Parathyroid adenoma (tissue), 2 donors: ENCODE results near the gene GPSM1.

ENCODE experiments used
- H2AFZ ChIP-seq: fragments of 300-600 bp; sonication (generic); one replicate; pipeline ENCODE4 v1.7.0; 2017; ENCODE audit warnings: antibody characterized with exemption, mild to moderate bottlenecking
- H3K27ac ChIP-seq: fragments of 300-600 bp; sonication (generic); one replicate; pipeline ENCODE4 v1.7.0; 2017
- H3K27me3 ChIP-seq: fragments of 300-600 bp; sonication (generic); one replicate; pipeline ENCODE4 v1.7.0; 2017; ENCODE audit warnings: low read length; ENCODE audit not compliant: control insufficient read depth, insufficient read depth
- H3K36me3 ChIP-seq: fragments of 300-600 bp; sonication (generic); one replicate; pipeline ENCODE4 v1.7.0; 2017; ENCODE audit warnings: low read length; ENCODE audit not compliant: control insufficient read depth, insufficient read depth
- H3K4me1 ChIP-seq: fragments of 300-600 bp; sonication (generic); one replicate; pipeline ENCODE4 v1.7.0; 2017; ENCODE audit warnings: control low read depth
- H3K4me2 ChIP-seq: fragments of 300-600 bp; sonication (generic); one replicate; pipeline ENCODE4 v1.7.0; 2017; ENCODE audit warnings: low read length
- H3K4me3 ChIP-seq: fragments of 300-600 bp; sonication (generic); one replicate; pipeline ENCODE4 v1.7.0; 2017; ENCODE audit warnings: low read depth, low read length
- H3K79me2 ChIP-seq: fragments of 300-600 bp; sonication (generic); one replicate; pipeline ENCODE4 v1.7.0; 2017; ENCODE audit warnings: control low read depth
- H3K9ac ChIP-seq: fragments of 300-600 bp; sonication (generic); one replicate; pipeline ENCODE4 v1.7.0; 2017; ENCODE audit warnings: mild to moderate bottlenecking
- H3K9me3 ChIP-seq: fragments of 300-600 bp; sonication (generic); one replicate; pipeline ENCODE4 v1.7.0; 2017; ENCODE audit warnings: low read length; ENCODE audit not compliant: control insufficient read depth
- TF ChIP-seq, protein P1 (sequence below): fragments of 300-600 bp; sonication (generic); IDR thresholded peaks from one replicate; pipeline ENCODE4 v1.7.0; 2017; ENCODE audit warnings: antibody characterized with exemption, mild to moderate bottlenecking
- donor health status: primary hyperparathyroidism.

The GPSM1 gene

GRCh38 chr9:136365775-136366222, 38.5 kb downstream of the GPSM1 start:
- H3K36me3 ChIP-seq: no peaks in the 10 kb centered on the region
- H3K4me3 ChIP-seq: no peak overlapping the region
- no peak overlapping the region for H3K9ac ChIP-seq
- H3K79me2 ChIP-seq: no peaks in the 10 kb centered on the region
- H3K27me3 ChIP-seq: no peaks in the 10 kb centered on the region
- H3K27ac ChIP-seq: no peak overlapping the region
- H2AFZ ChIP-seq: no peak overlapping the region
- H3K4me1 ChIP-seq: peaks cover 6% of the 10 kb centered on the region
- TF ChIP-seq, protein P1, sequence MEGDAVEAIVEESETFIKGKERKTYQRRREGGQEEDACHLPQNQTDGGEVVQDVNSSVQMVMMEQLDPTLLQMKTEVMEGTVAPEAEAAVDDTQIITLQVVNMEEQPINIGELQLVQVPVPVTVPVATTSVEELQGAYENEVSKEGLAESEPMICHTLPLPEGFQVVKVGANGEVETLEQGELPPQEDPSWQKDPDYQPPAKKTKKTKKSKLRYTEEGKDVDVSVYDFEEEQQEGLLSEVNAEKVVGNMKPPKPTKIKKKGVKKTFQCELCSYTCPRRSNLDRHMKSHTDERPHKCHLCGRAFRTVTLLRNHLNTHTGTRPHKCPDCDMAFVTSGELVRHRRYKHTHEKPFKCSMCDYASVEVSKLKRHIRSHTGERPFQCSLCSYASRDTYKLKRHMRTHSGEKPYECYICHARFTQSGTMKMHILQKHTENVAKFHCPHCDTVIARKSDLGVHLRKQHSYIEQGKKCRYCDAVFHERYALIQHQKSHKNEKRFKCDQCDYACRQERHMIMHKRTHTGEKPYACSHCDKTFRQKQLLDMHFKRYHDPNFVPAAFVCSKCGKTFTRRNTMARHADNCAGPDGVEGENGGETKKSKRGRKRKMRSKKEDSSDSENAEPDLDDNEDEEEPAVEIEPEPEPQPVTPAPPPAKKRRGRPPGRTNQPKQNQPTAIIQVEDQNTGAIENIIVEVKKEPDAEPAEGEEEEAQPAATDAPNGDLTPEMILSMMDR: no peak
- no peak overlapping the region for H3K4me2 ChIP-seq
- H3K9me3 ChIP-seq: no peaks in the 10 kb centered on the region

- no peaks in the 10 kb centered on the region for H3K79me2 ChIP-seq
- peaks cover 8% of the 10 kb centered on the region for H3K4me1 ChIP-seq
- no peak overlapping the region for H3K9ac ChIP-seq
- TF ChIP-seq, protein P1: no peak
- H3K36me3 ChIP-seq: no peaks in the 10 kb centered on the region
- H3K9me3 ChIP-seq: no peaks in the 10 kb centered on the region
- no peaks in the 10 kb centered on the region for H3K27me3 ChIP-seq
- H3K4me2 ChIP-seq: no peak overlapping the region
- H3K27ac ChIP-seq: no peak overlapping the region
- H2AFZ ChIP-seq: no peak overlapping the region
- no peak overlapping the region for H3K4me3 ChIP-seq
Observed at GRCh38 chr9:136366826-136367225, 39.5 kb downstream of the GPSM1 start.

DNA sequence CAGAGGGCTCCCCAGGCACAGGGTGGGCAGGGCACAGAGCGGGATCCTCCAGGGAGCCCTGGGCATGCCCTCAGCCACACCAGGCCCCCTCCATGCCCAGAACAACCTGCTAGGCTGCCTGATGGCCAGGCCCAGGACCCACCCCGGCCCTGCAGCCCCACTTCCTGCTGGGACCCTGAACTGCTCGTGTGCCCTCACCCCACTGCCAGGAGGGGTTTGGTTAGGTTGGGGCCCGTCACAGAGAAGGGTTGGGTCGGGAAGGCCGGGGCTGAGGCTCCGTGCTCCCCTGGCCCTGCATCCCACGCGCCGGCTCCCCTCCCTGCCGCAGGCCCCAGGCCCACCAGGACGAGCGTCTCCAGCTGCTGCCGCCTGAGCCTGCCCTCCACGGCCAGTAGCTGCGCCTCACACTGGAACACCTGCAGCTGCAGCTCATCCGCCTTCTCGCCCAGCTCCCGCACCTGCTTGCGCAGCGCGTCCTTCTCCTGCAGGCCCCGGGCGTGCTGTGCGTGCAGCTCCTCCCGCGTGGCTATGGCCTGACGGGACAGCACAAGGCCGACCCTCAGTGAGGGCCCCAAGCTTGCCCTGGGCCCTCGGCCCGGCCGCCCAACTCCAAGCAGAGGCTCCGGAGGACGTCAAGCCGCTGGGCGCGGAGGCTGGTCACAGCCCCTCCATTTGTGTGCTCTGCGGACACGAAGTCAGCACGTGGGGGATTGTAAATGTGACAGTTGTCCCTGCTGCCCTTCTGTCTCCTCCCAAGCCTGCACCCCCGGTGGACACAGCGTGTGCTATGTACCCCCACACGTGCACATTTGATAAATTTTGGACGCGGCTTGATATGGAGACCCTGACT, 40.2 kb downstream of the GPSM1 start:
- Histone ChIP-seq H2AFZ (no peak overlapping the region), H3K27me3 (no peaks in the 10 kb centered on the region), H3K27ac (no peak overlapping the region), H3K79me2 (no peaks in the 10 kb centered on the region), H3K9me3 (no peaks in the 10 kb centered on the region), H3K4me2 (no peak overlapping the region), H3K36me3 (no peaks in the 10 kb centered on the region), H3K4me1 (peaks cover 10% of the 10 kb centered on the region), H3K4me3 (no peak overlapping the region), H3K9ac (no peak overlapping the region)
- TF ChIP-seq, protein P1: no peak

- Histone ChIP-seq H3K79me2 (no peaks in the 10 kb centered on the region), H3K4me2 (no peak overlapping the region), H3K36me3 (no peaks in the 10 kb centered on the region), H3K27ac (no peak overlapping the region), H3K4me1 (peaks cover 10% of the 10 kb centered on the region), H3K4me3 (no peak overlapping the region), H3K9ac (no peak overlapping the region), H2AFZ (no peak overlapping the region), H3K27me3 (no peaks in the 10 kb centered on the region), H3K9me3 (no peaks in the 10 kb centered on the region)
- TF ChIP-seq, protein P1: no peak
Observed at GRCh38 chr9:136368190-136368589, 40.9 kb downstream of the GPSM1 start.

DNA sequence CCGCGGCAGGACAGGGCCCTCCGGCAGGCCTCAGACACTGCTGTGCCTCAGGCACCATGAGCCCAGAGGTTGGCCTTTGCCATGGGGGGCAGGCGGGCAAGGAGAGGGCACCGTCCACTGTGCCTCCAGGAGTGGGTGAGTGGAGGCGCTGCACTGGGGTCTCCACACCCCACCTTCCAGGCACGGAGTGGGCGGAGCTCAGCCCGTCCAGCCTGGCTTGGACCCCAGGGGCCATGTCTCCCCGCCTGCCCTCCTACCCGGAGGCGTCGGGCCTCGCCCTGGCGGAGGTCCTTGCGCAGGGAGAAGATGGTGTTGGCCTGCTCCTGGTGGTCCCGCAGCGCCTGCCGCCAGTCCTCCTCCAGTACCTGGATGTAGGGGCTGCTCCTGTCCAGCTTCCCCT, 42.7 kb downstream of the GPSM1 start:
- Histone ChIP-seq H3K4me3 (no peak overlapping the region), H3K27me3 (no peaks in the 10 kb centered on the region), H3K36me3 (no peaks in the 10 kb centered on the region), H3K79me2 (no peaks in the 10 kb centered on the region), H2AFZ (no peak overlapping the region), H3K27ac (peak overlapping the region; percentile 75), H3K4me1 (peaks cover 7% of the 10 kb centered on the region), H3K4me2 (no peak overlapping the region), H3K9me3 (no peaks in the 10 kb centered on the region), H3K9ac (no peak overlapping the region)
- TF ChIP-seq, protein P1: no peak
